NCI-H146 (cell line): Measurements from ENCODE around the gene ADAP1.

ENCODE experiments used
- DNase-seq: peaks from one replicate; lab custom pipeline; 2025; lab: John Stamatoyannopoulos, UW

Gene ADAP1

DNA sequence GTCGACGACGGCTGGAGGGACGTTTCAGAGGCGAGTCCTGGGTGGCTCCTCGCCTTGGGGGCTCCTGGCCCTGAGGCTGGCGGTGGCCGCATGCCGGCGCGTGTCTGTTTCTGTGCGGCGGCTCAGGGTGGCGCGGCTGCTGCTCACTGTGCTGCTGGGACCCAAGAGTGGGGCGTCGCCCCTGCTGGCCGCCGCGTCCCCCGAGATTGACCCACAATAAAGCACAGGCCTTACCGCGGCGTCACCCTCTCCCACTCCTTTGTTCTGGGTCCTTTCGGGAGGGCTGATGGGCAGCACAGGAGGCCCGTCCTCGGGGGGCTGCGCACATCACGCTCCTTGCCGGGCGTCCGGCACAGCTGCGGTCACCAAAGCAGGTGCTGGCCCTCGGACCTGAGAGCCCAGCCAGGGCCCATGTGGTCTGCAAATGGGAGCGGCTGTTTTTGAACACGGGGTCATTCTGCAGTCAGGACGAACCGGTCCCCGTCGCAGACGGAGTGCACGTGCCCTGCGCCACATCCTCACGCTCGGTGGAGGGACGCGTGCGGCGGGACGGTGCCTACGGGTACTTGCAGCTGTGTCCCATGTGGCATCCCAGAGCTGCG is 58.9 kb downstream of the ADAP1 start:
- DNase-seq: no peak

DNA sequence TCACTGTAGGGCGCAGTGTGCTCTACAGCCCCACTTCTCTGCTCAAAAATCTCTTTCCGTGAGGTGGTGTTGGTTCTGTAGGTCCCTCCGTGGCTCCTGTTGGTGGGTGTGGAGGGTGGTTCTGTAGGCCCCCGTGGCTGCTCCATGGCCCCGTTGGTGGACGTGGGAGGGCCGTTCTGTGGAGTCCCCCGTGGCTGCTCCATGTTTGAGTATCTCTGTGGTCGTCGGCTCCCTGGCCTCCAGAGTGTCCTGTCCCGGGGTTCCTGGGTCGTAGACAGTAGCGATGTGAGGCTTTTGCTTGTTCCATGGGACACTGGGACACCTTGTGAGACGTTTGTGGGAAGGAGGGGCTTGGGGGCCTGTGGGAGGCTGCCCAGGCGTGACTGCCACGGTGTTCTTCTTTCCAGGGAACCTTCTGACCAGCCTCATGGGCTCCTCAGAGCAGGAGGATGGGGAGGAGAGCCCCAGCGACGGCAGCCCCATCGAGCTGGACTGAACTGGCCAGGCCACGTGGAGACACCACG is 59.5 kb downstream of the ADAP1 start:
- no peak for DNase-seq

DNA sequence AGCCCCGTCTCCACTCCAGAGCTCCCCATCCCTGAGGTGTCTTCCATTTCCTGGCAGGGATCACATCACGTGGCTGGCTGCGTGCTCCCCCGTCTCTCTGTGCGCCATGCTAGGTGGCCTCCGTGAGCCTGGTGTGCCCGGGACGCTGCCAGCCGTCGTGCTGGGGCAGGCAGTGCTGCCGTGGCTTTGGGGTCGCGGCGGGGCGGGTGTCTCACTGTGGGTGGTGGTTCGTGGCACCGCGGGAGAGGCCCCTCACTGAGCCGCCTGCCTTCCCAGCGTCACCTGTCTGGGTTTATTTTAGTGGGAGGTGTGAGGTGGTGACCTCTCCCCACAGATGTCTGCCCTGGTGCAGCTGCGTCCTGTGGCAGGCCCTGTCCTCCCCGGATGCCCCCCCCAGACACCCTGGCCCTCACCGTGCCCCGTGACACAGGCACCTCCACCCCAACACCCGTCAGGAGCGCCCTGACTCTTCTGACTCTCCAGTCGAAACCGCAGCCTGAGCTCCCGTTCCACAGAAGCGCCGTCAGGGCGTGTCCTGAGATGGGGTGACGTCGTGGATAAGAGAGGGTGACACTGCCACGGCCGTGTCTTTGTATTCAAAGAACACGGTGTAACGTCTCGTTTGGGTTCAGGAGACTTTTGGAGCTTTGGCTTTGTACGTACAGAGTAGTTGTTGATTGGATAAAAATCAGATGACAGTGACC is 60.2 kb downstream of the ADAP1 start:
- DNase-seq: no peak

DNA sequence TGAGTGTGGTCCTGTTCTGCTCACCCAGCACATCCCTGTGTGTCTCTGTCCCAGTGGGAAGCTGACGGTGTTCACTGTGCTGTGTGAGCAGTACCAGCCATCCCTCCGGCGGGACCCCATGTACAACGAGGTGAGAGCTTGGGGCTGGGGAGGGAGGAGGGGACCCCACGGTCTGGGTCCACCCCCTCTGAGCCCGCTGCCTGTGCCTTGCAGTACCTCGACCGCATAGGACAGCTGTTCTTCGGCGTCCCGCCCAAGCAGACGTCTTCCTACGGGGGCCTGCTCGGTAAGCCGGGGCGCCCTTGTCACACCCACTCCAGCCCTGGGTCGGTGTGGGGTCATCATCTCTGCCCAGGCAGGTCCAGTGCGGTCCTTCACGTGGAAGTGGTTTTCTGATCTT is 60.8 kb downstream of the ADAP1 start:
- DNase-seq: no peak

DNA sequence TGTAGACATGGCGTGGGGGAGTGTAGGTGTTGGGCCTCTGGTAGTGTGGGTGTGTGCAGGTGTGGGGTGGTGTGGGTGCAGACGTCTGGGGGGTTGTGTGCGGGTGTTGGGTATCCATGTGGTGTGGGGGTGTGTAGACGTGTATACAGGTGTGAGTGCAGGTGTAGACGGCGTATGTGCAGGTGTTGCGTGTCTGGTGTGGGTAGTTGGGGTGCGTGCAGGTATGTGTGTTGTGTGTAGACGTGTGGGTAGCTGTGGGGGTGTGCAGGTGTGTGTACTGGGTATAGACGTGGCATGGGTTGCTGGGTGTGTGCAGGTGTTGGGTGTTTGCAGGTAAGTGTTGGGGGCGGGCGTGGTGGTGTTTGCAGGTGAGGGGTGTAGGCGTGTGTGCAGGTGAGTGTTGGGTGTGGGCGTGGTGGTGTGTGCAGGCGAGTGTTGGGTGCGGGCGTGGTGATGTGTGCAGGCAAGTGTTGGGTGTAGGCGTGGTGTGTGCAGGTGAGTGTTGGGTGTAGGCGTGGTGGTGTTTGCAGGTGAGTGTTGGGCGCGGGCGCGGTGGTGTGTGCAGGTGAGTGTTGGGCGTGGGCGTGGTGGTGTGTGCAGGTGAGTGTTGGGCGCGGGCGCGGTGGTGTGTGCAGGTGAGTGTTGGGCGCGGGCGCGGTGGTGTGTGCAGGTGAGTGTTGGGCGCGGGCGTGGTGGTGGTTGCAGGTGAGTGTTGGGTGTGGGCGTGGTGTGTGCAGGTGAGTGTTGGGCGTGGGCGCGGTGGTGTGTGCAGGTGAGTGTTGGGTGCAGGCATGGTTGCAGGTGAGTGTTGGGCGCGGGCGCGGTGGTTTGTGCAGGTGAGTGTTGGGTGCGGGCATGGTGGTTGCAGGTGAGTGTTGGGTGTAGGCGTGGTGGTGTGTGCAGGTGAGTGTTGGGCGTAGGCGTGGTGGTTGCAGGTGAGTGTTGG is 61.6 kb downstream of the ADAP1 start:
- no peak for DNase-seq

DNA sequence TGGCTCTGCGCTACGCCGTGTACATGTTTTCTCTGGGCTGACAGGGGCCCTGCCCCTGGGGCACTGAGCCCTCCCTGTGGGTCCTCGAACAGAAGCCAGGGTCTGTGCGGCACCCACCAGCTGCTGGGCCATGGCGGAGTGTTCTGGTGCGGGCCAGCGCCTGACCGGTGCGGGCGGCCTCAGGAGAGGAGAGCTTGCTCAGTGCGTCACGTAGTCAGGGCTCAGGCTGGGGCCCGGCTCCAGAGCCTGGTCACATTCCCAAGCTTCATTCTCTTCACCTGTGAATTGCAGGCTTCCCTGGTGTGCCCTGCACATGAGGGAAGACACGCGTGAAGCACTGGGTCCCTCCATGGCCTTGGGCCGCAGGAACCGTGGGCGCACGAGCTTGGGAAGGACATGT is 62.7 kb downstream of the ADAP1 start:
- no peak for DNase-seq

DNA sequence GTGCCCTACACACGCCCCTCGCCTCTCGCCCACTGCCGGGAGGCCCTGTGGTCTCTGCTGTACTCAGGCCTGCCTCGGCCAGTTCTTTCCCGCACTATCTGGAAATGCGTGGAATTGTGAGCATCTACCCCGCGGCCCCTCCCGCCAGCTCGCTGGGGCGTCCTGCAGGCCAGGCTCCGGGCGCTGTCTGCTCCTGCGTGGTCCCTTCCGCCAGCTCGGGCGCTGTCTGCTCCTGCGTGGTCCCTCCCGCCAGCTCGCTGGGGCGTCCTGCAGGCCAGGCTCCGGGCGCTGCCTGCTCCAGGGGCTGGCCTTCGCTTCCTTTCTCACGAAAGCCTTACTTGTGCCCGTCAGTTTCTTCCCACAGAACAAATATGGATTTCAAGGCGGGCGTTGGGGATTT is 63.2 kb downstream of the ADAP1 start:
- no peak for DNase-seq

DNA sequence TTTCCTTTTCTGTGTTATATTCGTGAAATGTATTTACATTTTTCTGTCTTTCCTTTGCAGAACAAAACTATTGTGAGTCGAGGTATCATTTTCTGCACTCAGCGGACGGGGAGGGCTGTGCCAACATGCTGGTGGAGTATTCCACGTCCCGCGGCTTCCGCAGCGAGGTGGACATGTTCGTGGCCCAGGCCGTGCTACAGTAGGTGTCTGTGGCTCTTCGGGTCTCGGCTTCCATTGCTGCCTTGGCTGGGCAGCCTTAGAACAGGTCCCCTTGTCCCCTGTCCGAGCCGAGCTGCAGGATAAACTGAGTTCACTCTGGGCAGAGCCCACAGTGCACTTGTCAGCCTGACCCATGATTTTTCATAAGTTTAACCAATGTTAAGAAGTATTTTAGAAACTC is 63.6 kb downstream of the ADAP1 start:
- DNase-seq: no peak

DNA sequence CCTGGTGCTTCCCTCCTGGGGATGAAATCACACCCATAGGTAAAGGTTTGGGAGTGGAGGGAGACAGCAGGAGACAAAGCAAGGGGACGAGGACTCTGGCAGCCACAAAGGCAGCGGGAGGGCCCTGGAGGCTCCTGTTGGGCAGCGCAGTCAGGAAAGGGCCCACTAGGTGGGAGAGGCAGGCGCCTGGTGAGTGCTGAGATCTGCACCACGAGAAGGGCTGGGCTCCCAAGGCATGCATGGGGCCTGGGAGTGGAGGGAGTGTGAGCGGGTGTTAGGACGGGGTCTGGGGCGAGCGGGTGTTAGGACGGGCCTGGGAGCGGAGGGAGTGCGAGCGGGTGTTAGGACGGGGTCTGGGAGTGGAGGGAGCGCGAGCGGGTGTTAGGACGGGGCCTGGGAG is 65.1 kb downstream of the ADAP1 start:
- DNase-seq: no peak

DNA sequence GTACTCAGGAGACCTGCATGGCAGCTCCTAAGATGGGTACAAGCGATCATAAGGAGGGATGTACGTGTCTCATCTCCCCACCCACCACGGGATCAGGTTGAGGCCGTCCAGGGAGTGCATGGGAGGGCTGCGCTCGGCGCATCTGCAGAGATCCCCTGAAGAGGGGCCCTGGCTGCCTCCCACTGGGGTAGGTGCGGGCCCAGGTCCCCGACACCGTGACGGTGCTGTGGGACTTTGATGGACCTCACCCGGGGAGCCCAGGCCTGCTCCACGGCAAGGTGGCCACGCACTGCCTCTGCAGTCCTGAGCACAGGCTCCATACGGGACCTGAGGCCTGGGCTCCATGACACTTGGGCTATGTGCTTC is 65.5 kb downstream of the ADAP1 start:
- DNase-seq: no peak

DNA sequence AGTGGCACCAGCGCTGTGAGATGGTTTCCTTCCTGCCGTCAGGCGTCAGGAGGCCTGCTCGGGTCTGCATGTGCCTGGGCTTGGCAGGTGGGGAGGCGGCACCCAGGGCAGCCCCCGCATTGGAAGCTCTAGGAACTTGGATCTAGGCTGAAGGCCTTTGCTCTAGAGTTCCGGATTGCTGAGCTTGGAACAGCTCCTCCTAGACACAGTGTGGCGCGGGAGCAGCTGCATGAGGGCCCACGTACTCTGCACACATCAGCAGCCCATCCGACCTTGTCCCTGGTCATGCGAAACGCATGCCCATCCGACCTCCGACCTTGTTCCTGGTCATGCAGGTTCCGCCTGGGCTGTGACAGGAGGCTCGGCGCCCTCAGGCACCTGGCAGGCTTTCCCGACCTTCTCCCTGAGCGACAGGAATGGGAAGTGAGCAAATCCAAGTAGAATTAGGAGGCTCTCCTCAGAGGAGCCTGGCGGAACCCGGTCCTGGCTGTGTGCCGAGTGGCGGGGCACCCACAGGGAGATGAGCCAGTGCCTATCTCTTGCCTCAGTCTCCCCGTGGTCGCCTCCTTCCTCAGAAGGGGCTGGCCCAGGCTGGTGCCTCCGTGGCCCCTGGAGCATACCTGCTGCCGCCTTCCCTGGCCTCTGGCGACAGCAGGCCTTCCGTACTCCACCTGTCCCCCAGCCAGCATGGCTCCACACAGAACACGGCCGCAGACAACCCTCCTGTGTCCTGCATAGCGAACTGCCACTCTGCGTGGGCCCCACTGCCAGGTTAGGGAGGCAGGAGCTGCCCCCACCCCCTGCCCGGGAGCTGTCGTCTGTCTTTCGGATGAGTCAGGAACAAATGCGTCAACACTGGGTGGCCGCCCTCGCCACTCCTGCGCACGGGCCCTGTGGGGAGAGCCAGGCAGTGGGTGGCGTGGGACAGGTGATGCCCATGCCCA is 66.1 kb downstream of the ADAP1 start:
- no peak for DNase-seq

DNA sequence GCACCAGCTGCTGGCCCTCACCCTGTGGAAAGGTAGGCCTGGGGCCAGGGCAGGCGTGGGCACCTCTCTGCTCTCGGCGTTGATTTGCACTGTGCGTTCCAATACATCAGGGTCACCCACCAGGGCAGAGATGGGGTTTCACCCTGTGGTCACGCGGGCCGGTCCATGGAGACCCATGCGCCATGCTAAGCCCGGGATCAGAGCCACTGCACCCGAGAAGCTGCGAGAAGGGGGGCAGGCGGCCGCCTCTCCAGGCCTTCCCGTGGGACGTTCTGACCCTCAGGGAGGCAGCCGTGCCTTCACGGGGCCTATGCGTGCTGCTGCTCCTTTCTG is 67.0 kb downstream of the ADAP1 start:
- no peak for DNase-seq

DNA sequence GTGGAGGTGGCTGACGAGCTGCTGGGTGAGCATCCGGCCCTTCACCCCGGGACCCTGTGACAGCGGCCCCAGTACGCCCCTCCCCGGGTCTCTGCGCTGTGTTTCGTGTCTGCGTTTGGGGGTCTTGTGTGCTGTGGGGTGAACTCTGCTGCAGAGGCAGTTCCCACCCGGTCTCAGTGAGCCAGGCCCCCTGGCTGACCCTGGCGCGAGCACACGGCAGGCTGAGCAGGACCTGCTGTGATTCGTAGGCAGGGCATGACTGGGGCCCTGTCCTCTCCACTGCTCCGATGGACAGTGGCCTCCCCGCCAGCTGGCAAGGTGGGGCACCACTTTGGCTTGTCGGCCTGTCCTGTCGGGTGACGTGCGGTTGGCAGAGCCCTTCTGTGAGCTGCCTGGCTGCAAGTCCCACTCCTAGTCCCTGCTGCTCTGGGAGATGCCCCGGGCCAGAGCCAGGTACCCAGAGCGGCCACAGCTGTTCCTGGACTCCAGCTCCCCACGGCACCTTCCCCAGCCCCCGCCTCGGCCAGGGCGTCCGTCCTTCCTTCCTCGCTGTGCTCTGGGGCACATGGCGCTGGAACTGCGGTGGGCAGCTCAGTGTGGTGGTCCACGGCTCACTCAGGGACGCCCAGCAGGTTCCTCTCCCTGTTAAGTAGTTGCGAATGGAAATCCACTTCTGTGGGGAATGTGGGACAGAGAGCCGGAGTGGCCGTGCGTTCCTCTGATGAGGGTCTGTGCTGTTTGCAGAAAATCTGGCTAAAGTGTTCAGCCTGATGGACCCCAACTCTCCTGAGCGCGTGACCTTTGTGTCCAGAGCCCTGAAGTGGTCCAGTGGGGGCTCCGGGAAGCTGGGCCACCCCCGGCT is 67.6 kb downstream of the ADAP1 start:
- DNase-seq: no peak

DNA sequence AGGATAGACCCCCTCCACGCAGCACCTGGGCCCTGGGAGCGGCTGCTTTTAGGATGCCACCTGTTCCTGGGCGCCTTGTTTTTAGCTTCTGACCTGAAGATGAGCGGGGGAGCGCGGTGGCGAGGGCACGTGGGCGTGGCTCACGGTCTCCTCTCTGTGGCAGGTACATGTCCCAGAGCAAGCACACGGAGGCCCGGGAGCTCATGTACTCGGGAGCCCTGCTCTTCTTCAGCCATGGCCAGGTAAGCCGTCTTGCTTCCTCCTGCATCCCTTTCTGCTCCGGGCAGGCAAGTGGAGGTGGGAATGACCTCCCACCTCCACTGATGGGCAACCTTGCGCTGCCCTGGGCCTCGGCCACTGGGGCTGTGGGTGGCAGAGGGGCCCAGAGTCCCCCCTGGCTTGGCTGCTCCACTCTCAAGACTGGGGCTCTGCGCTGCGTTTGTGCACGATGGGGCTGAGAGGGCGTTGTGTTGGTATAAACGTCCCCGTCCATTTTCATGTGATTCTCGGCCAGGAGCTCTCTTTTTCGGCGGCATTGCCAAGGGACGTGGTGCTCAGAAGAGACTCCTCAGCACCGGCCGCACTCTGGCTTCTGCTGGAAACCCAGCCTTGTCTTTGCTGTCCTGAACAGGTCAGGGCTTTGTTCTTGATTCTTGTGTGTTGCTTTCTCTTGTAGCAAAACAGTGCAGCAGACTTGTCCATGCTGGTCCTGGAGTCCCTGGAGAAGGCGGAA is 68.4 kb downstream of the ADAP1 start:
- no peak for DNase-seq

DNA sequence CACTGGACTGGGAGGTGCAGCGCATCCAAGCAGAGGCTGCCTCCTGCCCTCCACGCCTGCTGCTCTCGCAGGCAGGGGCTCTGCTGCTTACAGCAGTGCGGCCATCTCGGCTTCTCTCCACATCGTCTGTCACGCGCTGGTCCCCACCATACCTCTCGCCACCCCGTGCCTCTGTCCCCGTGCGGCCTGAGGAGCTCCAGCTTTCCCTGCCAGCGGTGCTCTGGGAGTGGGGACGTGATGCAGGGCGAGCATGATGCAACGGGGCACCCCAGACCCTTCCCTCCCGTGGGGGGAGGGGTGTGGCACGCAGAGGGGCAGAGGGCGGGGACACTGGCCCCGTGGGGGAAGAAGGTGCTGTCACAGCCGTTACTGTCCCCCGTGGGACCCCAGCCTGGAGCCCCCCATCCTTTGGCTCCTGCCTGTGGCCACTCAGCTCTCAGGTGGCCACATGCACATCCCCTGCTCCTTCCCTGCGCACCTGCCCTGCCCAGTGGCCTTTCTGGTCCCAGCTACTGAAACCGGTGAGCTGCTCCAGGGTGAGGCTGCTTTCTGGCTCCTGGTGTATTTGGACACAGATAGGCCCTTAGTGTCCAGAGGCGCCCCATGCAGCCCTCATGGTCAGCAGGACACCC is 69.1 kb downstream of the ADAP1 start:
- no peak for DNase-seq

DNA sequence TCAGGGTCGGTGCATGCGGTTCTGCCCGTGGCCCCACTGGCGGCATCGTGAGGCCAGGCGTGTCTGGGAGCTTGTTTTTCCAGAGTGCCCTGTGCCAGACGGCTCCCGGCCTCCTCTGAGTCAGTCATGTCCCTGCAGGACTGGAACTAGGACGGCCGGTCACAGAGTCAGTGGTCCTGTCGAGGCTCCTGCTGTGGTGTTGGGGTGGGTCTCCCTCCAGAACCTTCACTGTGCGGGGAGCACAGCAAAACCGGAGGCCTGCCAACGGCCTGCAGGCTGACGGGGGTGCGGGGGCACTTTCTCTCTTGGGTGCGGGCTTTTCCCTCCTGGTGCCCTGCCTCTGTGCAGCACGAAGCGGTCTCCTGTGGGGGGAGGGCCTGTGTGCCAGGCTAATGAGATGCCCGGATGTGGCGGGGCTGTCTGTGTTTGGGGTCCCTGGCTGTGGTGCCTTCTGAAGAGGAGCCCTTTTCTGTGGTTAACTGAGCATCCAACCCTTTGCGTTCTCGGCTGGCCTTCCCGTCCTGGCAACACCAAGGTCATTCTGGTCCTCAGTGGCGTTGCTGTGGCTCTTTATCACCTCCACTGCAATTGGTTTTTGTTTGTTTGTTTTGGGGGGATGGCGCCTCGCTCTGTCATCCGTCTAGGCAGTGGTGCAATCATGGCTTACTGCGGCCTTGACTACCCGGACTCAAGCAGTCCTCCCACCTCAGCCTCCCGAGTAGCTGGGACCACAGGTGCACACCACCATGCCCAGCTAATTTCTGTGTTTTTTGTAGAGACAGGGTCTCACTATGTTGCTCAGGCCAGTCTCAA is 70.1 kb downstream of the ADAP1 start:
- DNase-seq: no peak

DNA sequence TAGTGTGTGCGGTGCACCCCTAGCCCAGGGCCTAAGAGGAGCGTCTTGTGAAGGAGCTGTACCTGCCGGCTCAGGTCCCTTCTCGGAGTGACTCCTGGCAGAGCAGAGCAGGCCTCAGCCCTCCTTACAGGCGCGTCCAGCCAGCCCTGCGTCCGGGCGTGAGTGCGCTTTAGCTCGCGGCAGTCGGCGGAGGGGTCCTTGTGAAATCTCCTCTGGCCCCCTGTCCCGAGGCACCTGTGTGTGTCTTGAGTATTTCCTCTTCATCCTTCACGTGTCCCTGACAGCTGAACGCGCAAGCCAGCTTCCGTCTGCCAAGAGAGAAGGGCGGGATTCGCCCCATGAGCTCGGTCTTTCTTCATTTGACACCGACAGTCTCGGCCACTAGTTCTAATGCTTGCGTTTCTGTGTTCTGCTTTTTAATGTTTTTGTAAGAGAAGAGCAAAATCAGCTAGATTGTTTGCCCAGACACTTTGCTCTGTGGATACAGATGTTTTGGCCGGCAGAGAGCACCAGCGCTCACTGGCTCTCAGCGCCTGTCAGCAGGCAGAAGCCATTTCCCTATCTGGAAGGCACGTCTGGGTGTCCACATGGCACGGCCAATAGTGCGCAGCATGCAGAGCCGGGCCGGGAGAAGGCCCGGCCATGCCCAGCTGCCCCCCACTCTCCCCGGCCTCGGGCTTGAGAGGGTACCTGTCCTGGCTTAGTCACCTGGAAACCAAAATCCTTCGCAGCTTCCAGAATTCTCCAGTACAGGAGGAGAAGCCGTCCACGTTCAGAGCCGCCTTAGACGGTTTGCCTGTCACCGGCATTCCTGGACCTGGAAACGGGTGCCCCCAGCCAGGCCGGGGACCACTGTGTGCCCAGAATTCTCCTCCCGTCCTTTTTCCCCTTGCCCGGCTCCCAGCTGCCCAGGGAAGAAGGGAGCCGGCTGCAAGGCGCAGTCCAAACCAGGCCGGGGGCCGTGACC is 71.1 kb downstream of the ADAP1 start:
- DNase-seq: no peak
